ENCODE data around the gene INAFM2.
A peak's percentile ranks its signal among the peaks of the same experiment; 100 is the strongest.

Gene INAFM2

GRCh38 chr15:40365624-40366456, 42.3 kb downstream of the INAFM2 start:
- DNase-seq, result no peak

- no peak for DNase-seq
Observed at GRCh38 chr15:40366457-40367370, 43.2 kb downstream of the INAFM2 start.

- no peak for DNase-seq
Observed at GRCh38 chr15:40367371-40367685, 43.8 kb downstream of the INAFM2 start.

GRCh38 chr15:40367686-40368611, 44.5 kb downstream of the INAFM2 start:
- peak; percentile 87 to 96 for DNase-seq

- no peak for DNase-seq
Observed at GRCh38 chr15:40368719-40369473, 45.4 kb downstream of the INAFM2 start.

- no peak for DNase-seq
Observed at GRCh38 chr15:40369474-40369869, 46.0 kb downstream of the INAFM2 start.

- no peak for DNase-seq
Observed at GRCh38 chr15:40369971-40370370, 46.5 kb downstream of the INAFM2 start.

- DNase-seq, result no peak
Observed at GRCh38 chr15:40372981-40373380, 49.5 kb downstream of the INAFM2 start.
